ENCODE results near the gene ZNF222.
A peak's percentile ranks its signal among the peaks of the same experiment; 100 is the strongest.

Gene ZNF222

DNA sequence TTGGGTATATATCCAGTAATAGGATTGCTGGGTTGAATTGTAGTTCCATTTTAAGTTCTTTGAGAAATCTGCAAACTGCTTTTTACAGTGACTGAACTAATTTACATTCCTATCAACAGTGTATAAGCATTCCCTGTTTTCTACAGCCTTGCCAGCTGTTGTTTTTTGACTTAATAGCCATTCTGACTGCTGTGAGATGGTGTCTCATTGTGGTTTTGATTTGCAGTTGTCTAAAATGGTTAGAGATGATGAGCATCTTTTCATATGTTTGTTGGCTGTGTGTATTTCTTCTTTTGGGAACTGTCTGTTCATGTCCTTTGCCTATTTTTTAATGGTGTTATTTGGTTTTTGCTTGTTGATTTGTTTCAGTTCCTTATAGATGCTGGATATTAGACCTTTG is 4.0 kb upstream of the ZNF222 start:
- no peak for TF ChIP-seq ZNF274 (IDR thresholded peaks at IDR 0.05; ENCODE audit: low read depth, low read length)
- no peak overlapping the region for H3K4me3 ChIP-seq (ENCODE audit: low read length)

DNA sequence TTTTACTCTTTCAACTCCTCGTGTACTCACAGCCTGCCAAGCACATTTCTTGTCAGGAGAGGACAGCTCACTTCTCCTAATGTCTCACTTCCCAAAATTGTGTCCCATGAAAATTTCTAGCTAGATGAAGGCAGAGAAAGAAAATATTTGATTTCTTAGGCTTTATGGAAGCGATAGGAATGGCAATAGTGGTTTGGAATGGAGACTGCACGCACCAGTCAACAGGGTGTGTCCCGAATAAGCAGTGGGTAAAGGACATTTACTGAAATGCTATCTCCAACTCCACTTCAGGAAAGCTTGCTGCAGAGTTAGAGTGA is 321 bp upstream of the ZNF222 start:
- H3K4me3 ChIP-seq (ENCODE audit: low read length): peak overlapping the region; percentile 96
- TF ChIP-seq ZNF274 (IDR thresholded peaks at IDR 0.05; ENCODE audit: low read depth, low read length): no peak

DNA sequence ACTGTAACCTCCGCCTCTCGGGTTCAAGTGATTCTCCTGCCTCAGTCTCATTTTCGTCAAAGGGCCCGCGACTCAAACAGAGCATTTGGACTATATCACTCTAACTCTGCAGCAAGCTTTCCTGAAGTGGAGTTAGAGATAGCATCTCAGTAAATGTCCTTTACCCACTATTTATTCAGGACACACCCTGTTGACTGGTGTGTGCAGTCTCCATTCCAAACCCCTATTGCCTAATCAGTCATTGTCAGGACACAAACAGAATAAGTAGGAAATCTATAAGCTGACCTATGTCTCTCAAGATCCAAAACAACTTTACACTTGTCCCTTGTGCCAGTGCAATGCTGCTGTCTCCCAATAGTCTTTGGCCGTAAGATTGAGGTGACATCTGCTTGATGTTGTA is 1.4 kb downstream of the ZNF222 start:
- no peak overlapping the region for H3K4me3 ChIP-seq (ENCODE audit: low read length)
- no peak for TF ChIP-seq ZNF274 (IDR thresholded peaks at IDR 0.05; ENCODE audit: low read depth, low read length)

DNA sequence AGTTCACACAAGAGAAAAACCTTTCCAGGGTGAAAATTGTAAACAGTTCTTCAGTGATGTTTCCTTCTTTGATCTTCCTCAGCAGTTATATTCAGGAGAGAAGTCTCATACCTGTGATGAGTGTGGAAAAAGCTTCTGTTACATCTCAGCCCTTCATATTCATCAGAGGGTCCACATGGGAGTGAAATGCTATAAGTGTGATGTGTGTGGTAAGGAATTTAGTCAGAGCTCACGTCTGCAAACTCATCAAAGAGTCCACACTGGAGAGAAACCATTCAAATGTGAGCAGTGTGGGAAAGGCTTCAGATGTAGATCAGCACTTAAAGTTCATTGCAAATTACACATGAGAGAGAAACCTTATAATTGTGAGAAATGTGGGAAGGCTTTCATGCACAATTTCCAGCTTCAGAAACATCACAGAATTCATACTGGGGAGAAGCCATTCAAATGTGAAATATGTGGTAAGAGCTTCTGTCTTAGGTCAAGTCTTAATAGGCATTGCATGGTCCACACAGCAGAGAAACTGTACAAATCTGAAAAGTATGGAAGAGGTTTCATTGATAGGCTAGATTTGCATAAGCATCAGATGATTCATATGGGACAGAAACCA is 6.9 kb downstream of the ZNF222 start:
- no peak for TF ChIP-seq ZNF274 (IDR thresholded peaks at IDR 0.05; ENCODE audit: low read depth, low read length)
- H3K4me3 ChIP-seq (ENCODE audit: low read length): no peak overlapping the region

DNA sequence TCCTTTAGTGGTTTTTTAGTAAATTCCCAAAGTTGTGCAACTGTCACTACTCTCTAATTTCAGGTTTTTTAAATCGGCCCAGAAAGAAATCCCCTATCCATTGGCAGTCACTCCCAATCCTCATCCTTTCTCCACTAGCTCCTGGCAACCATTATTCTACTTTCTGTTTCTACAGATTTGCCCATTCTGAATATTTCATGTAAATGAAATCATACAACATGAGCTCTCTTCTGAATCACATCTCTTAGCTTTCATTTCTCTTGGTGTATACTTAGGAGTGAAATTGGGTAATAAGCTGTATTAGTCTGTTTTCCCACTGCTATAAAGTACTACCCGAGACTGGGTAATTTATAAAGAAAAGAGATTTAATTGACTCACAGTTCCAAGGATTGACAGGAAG is 17.0 kb downstream of the ZNF222 start:
- H3K4me3 ChIP-seq (ENCODE audit: low read length): no peak overlapping the region
- no peak for TF ChIP-seq ZNF274 (IDR thresholded peaks at IDR 0.05; ENCODE audit: low read depth, low read length)

DNA sequence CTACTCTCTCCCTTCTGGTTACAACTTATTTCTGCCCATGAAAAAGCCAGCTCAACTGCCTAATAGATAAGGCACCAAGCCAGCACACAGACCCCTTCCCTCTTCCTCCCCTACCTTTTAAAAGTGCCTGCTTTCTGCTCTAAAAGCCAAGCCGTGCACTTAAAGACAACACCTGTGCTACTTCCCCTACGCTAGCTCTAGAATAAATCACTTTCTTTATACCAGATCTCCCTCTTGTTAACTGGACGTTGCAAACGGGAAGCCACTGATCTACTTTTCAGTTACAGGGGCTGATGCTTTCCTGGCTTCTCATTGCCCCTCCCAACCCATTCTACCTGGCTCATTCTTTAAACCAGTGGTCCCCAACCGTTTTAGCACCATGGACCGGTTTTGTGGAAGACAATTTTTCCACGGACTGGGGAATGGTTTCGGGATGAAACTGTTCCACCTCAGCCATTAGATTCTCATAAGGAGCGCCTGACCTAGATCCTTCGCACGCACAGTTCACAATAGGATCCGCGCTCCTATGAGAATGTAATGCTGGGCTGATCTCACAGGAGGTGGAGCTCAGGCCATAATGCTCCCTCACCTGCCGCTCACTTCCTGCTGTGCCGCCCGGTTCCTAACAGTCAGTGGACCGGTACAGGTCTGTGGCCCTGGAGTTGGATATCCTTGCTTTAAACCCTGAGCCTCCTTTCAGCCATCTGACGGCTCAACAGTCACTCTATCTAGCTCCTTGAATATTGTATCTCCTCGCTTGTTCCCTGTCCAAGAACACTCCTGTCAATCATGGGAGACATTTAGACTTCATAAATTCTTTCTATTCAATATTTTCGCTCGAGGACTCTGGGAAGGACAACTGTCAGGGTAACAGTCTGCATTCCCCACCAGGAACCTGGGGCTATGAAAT is 25.8 kb downstream of the ZNF222 start:
- H3K4me3 ChIP-seq (ENCODE audit: low read length): peak overlapping the region; percentile 79
- no peak for TF ChIP-seq ZNF274 (IDR thresholded peaks at IDR 0.05; ENCODE audit: low read depth, low read length)

DNA sequence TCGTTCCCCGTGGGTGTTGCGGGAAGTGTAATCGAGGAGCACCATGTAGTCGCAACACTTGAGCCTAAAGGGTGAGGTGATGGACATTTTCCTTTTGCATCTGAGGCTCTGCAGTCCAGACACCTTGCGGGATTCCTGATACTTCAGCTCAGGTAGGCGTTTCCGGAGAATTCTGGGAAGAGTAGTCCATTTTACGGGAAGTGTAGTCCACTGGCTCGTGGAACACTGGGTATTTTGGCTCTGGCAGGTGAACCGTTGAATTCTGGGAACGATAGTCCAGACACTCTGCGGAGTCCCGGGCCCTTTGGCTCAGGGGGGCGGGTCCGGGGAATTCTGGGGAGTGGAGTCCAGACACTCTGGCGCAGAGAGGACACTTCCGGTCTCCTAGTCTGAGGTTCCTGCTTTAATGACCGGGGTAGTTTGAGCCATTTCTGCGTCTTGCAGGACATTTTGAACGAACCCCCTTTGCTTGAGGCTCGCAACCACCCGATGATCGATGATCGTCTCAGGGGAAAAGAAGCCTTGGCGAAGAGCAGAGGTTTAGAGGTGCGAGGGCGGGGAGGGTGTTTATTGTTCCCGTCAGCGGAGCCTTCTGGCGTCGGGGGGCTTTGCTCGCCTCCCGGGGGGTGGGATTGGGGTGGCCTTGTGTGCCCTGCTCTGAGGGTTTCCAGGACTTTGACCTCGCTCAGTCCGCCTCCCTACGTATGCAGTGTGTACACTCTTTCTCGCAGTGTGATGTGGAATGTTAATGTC is 26.6 kb downstream of the ZNF222 start, which contains the start of gene ZNF223:
ZNF223 (plus strand) TSS at position 387 of the 753 bp plus-strand sequence. CDS start 3,141 bp downstream, outside the sequence.
- peak within 1 kb of the TSS; percentile 79 for H3K4me3 ChIP-seq (ENCODE audit: low read length)
- TF ChIP-seq ZNF274 (IDR thresholded peaks at IDR 0.05; ENCODE audit: low read depth, low read length): no peak

DNA sequence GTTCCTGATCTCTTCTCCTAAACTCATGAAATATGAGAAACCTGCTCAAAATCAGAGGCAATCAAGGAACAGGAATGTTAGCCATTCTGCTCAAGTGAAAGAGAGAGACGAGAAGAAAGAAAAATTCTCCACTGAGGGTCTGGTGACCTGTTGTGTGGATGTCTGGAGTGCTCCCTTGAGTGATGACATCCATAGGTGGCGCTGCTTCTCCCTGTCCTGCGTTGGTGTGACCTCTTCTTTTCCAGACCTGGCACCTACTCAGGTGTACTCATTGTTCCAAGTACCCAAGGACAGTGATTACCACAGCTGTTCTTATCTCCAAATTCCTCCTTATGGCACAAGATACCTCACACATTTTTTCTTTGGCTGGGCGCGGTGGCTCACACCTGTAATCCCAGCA is 30.7 kb downstream of the ZNF222 start:
- no peak for TF ChIP-seq ZNF274 (IDR thresholded peaks at IDR 0.05; ENCODE audit: low read depth, low read length)
- H3K4me3 ChIP-seq (ENCODE audit: low read length): no peak overlapping the region

DNA sequence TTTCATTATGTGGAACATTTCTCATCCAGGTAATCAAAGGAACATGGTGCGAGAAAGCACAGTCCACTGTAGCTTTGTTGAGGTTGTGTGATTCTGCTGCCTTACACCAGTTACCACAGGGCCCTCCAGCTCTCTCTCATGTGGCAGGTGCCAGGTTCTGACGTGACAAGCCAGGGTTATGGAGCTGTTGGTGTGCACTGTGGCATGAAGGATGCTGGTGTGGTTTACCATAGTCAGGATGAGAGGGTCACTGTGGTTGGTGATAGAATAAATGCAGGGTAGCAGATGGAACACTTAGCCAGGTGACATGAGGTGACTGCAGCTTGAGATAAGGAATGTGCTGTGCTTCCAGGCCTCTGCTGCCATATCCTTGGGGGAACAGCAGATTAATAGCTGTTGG is 34.0 kb downstream of the ZNF222 start:
- TF ChIP-seq ZNF274 (IDR thresholded peaks at IDR 0.05; ENCODE audit: low read depth, low read length): no peak
- H3K4me3 ChIP-seq (ENCODE audit: low read length): no peak overlapping the region

DNA sequence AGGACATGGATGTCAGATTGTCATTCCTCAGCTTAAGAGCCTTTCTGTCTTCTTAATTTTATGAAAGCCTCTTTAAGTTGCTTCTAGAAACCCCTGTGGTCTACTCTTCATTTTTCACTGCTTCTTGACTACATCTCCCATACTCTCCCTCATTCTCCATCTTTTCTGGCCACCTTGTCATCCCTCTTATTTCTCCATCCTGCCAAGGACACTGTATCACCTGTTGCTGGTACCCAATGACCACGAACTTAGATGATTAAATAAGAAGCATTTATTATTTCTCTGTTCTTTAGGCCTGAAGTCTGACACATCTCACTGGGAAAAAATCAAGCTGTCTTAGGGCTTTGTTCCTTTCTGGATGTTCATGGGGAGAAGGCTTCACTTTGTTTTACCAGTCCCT is 35.9 kb downstream of the ZNF222 start:
- TF ChIP-seq ZNF274 (IDR thresholded peaks at IDR 0.05; ENCODE audit: low read depth, low read length): no peak
- no peak overlapping the region for H3K4me3 ChIP-seq (ENCODE audit: low read length)

DNA sequence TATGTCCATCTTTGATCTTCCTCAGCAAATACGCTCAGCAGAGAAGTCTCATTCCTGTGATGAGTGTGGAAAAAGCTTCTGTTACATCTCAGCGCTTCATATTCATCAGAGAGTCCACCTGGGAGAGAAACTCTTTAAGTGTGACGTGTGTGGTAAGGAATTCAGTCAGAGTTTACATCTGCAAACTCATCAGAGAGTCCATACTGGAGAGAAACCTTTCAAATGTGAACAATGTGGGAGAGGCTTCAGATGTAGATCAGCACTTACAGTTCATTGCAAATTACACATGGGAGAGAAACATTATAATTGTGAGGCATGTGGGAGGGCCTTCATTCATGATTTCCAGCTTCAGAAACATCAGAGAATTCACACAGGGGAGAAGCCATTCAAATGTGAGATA is 41.1 kb downstream of the ZNF222 start:
- no peak overlapping the region for H3K4me3 ChIP-seq (ENCODE audit: low read length)
- TF ChIP-seq ZNF274 (IDR thresholded peaks at IDR 0.05; ENCODE audit: low read depth, low read length): no peak

DNA sequence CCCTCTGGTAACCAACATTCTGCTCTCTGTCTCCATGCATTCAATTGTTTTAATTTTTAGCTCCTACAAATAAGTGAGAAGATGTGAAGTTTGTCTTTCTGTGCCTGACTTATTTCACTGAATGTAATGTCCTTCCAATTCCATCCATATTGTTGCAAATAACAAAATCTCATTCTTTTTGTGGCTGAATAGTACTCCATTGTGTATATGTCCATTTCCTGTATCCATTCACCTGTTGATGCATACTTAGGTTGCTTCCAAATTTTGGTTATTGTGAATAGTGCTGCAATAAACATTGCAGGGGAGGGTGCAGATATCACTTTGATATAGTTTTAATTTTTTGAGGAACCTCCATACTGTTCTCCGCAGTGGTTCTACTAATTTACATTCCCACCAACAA is 44.2 kb downstream of the ZNF222 start:
- TF ChIP-seq ZNF274 (IDR thresholded peaks at IDR 0.05; ENCODE audit: low read depth, low read length): no peak
- H3K4me3 ChIP-seq (ENCODE audit: low read length): no peak overlapping the region

DNA sequence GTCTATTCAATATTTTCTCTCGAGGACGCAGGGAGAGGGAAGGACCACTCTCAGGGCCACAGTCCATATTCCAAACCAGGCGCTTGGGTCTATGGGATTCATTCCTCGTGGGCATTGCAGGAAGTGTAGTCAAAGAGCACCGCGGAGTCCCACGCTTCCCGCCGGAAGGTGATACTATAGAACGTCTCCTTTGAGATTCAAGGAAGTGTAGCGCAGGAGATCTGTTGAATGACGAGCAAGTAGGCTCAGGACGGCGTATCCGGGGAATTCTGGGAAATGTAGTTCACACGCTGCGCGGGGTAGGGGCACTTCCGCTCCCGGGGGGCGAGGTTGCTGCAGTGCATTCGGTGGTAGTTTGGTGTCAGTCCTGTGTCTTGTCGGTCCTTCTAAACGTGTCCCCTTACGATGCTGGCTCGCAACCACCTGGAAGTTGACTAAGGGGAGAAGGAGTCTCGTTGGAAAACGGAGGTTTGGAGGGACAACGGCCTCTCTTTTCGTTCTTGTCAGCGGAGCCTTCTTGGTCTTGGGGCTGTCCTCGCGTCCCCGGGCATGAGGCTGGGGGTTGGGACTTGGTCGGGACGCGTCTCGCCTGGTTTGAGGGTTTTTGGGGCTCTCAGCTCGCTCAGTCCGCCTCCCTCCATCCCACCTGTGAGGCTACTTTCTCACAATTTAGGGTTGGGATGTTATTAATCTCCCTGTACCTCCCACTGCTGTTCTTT is 46.8 kb downstream of the ZNF222 start, which contains the start of gene ZNF284:
ZNF284 (plus strand) TSS at position 336 of the 719 bp plus-strand sequence. CDS start 4,231 bp downstream, outside the sequence.
- H3K4me3 ChIP-seq (ENCODE audit: low read length): peak within 1 kb of the TSS; percentile 76
- TF ChIP-seq ZNF274 (IDR thresholded peaks at IDR 0.05; ENCODE audit: low read depth, low read length): no peak

Measured in GM08714 (cell line).